GM10847 (cell line): ENCODE data around the gene BTN3A1.

Experiments
- POLR2A ChIP-seq: IDR thresholded peaks from 2 replicates; pipeline ENCODE4 v1.6.1; 2011; ENCODE audit not compliant: insufficient read length; ENCODE audit errors: extremely low read depth

Gene BTN3A1

GRCh38 chr6:26401987-26402658 lies at the start of gene BTN3A1:
BTN3A1 (plus strand) TSS chr6:26402275; CDS start chr6:26405564, 3,289 bp downstream.
- TF ChIP-seq POLR2A = no peak

GRCh38 chr6:26352315-26352714 lies 49.8 kb upstream of the BTN3A1 start:
- no peak for TF ChIP-seq POLR2A

- TF ChIP-seq POLR2A = no peak
Measured at GRCh38 chr6:26354162-26354561, 47.9 kb upstream of the BTN3A1 start.

DNA sequence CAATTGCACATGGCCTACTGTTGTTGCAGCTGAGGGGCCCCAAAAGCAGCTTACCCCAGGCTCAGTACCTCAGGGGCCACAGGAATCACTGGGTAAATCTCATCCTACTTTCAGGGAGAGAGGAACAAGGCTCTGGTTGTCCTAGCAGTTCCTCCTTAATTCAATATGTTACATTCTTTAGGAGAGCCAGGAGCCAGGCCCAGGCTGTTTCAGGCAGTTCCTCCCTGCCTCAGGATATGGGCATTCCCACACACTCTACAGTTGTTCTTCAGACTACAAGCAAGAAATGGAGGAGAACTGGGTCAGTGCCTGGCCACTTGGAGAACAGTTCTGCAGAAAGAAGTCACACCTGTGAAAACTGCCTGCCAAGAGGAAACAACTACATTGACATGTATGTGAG lies 46.7 kb upstream of the BTN3A1 start:
- no peak for TF ChIP-seq POLR2A

DNA sequence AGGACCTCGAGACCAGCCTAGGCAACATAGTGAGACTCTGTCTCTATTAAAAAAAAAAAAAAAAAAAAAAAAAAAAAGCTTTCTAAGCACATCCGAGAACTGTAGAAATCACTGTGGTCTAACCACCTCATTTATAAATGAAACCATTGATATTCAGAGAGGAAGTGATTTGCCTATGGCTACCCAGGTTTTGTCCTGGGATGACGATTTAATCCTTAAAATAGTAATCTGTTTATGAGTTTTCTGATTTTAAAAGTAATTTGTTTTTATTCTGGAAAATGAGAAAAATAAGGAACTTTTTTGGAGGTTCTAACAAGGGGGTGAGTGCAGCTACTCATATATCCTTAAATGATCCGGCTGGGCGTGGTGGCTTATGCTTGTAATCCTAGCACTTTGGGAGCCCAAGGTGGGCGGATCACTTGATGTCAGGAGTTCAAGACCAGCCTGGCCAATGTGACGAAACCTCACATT lies 43.5 kb upstream of the BTN3A1 start:
- no peak for TF ChIP-seq POLR2A

- TF ChIP-seq POLR2A = no peak
Measured at GRCh38 chr6:26359765-26360164, 42.3 kb upstream of the BTN3A1 start.

DNA sequence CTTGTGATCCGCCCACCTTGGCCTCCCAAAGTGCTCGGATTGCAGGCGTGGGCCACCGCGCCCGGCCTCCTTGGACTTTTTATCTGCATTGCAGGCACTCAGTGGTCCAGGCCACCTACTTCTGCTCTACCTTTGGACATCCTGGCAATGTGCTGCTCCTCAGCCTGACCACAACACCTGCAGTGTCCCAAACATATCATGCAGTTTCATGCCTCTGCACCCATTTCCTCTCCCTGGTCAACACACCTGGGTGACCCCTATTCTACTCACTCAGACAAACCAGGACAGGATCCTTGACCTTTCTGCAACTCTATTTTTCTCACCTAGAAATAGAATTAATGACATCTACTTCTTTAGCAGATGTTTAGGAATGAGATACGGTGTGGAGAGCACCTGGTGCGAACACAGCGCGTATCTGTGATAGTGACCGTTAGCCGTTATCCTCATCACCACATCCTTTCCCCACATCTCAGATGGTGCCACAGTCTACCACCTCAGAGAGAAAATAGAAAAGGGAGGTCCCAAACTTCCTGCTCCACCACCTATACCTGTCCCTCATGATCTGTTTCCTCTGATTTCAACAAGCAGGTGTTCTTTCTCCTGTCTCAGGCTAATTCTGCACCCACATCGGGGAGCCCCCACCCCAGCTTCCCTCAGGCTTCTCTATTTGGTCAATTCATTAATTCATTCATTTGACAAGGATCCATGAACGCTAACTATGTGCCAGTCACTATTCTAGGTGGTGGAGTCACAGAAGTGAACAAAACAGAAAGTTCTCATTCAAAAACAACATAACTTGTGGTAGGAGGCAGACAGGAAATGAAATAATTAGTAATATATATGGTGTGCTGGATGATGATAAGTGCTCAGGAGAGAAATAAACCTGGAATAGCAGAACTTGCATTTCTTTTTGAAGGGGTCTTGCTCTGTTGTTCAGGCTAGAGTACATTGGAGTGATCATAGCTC lies 41.3 kb upstream of the BTN3A1 start:
- TF ChIP-seq POLR2A = no peak

DNA sequence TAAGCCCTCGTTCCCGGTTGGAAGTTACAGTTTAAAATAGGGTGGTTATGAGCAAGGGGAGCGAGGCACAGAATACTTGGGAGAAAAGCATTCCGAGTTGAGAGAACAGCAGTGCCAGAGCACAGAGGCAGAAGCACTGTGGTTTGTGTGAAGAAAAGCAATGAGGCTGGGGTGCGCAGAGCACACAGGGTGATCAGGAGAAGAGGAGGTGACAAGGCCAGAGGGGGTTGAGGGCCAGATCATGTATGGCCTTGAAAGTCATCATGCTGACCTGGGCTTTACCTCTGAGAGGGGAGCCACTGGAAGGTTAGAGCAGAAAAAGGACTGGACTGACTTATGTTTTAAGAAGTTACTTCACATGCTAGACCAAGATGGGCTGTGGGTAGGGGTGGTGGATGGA lies 40.5 kb upstream of the BTN3A1 start:
- TF ChIP-seq POLR2A = no peak

GRCh38 chr6:26362093-26362835 lies 39.8 kb upstream of the BTN3A1 start:
- no peak for TF ChIP-seq POLR2A

DNA sequence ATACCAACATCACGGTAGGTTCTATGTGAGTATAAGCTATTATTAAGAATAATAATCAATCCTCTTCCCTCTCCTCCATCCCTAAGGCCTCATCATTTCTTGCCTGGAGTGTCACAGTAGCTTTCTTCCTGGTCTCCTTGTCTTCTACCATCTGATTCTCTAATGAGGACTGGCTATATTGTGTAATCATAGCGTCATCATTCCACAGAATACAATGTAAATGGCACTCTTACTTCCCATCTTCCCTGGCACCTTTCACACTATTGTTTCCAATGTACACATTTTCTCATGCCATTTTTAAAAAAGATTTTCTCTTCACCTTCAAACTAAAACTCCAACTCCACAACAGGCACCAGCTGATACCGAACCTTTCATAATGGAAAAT lies 39.2 kb upstream of the BTN3A1 start:
- TF ChIP-seq POLR2A = no peak

- TF ChIP-seq POLR2A = no peak
Measured at GRCh38 chr6:26363882-26364701, 38.0 kb upstream of the BTN3A1 start.

DNA sequence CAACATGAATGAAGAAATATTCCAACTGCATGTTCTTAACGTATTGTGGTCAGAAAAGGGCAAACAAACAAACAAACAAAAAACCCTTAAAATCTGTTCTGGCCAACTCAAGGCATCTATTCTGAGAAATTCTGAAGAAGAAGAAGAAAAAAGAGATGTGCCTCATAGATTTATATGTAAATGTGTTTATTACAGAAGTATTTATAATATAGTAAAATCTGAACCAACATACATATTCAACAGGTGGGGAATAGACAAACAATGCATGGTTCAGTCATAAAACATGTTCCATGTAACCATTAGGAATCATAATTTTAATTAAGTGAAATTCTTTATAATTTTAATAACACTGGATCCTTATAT lies 36.5 kb upstream of the BTN3A1 start:
- no peak for TF ChIP-seq POLR2A

DNA sequence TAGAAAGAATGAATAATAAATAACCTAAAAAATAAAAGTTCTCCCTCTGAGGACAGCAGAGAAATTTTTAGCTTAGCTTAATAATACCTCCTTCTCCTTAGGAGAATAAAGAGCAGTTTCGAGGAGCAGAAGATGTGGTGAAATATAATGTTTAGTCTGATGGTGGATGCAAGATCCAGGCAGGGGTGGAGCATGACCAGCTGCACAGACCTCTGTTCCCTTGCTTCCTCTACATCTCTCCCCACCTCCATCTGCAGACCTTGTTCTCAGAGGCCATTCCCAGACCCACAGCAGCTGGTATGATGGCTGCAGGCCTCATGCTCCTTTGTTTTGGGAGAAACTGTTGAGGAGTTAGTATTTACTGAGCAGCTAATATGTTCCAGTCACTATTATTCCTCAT lies 35.6 kb upstream of the BTN3A1 start:
- no peak for TF ChIP-seq POLR2A

DNA sequence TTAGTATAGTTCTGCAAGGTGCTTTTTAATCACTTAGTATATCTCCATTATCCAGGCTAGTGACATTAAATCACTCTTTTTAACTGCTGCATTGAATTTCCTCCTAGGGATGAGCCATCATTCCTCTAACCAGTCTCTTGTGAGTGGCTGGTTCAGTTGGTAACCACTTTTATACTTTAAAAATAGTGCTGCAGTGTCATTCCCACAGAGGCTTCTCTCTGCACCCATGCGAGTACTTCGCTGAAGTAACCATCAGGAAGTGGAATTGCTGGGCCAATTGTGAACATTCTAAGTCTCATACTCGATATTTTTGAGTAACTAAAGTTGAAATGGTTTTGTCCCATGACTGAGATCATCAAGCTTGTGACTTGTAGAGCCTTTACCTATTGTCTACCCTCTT lies 35.0 kb upstream of the BTN3A1 start:
- no peak for TF ChIP-seq POLR2A

- TF ChIP-seq POLR2A = no peak
Measured at GRCh38 chr6:26372308-26373144, 29.5 kb upstream of the BTN3A1 start.
